BJ (cell line): ENCODE data around the gene MAP3K20. TPM values are rescaled to one million over a fixed set of nuclear protein-coding genes. Genes with fewer than 3 reads are reported as not detected.

Experiments
- CTCF ChIA-PET: fragments of 350-600 bp; formaldehyde crosslinking; extraction: SDS; loops from one replicate; lab custom pipeline; 2021; ENCODE audit warnings: antibody characterized with exemption, inconsistent platforms; lab: Yijun Ruan, JAX
- POLR2A ChIA-PET: fragments of 300-600 bp; sonication (Branson Sonifier 250); formaldehyde crosslinking; extraction: SDS; loops from one replicate; lab custom pipeline; 2021; ENCODE audit warnings: antibody characterized with exemption; lab: Charles Lee
- DNase-seq: peaks from one replicate; pipeline ENCODE4 v3.0.0-alpha.2; 2011; ENCODE audit warnings: low read depth
- H3K27me3 ChIP-seq: 2 replicates; pipeline ENCODE4 v1.6.0; 2011; ENCODE audit warnings: low read length; ENCODE audit not compliant: control insufficient read depth, insufficient read depth
- H3K36me3 ChIP-seq: 2 replicates; pipeline ENCODE4 v1.5.1; 2011; ENCODE audit warnings: low read length; ENCODE audit not compliant: control insufficient read depth, insufficient read depth
- H3K4me3 ChIP-seq: 2 replicates; pipeline ENCODE4 v1.5.1; 2011; ENCODE audit warnings: low read depth, mild to moderate bottlenecking, control low read depth, low read length
- polyA plus RNA-seq: library from polyadenylated mRNA; depleted of rRNA; stranded (reverse); fragments of >200 nt; gene quantifications from 2 replicates; pipeline ENCODE4 v1.2.3, GENCODE V29; 2011
- TF ChIP-seq, protein P1 (sequence below): IDR thresholded peaks from 2 replicates; pipeline ENCODE4 v1.5.1; 2011; ENCODE audit warnings: low read depth, mild to moderate bottlenecking, control low read depth, inconsistent platforms, low read length, moderate library complexity; ENCODE audit not compliant: insufficient read depth

The MAP3K20 gene
- polyA plus RNA-seq, 1 experiment = 45.4 TPM

DNA sequence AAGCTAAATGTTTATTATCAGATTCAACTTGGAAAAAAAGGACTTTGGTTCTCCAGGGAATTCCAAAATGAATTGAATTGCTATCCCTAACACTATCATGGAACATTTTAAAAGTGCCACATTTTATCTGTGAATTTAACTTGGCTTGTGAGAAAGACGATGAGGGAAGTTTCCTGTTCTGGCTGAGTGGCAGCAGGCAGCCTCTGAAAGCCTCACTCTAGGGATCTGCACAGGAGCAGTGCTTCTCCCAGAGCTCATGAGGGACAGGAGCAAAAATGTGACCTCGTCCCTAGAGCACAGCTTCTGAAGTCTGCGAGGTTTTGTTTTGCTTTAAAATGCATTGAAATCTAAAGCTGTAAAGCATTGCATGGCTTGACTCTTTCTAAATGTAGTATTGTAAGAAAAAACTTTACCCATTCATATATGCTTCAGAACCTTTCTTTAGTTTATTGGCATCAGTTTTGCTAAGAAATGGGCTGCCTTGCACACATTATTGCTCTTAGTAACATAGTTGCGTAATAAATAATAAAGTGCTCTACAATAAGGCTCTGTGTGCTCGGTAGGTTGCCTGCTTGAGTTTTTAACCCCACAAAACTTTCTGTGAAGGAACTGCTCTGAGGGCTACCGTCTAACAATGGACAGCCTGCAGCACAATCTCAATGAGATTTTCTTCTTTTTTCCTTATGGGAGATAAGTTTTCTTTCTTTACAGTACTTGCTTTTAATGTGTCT, 142.8 kb downstream of the MAP3K20 start:
- DNase-seq = no peak
- Histone ChIP-seq H3K36me3 (no peaks in the 10 kb centered on the region), H3K27me3 (no peaks in the 10 kb centered on the region), H3K4me3 (no peak overlapping the region)
- TF ChIP-seq, protein P1, sequence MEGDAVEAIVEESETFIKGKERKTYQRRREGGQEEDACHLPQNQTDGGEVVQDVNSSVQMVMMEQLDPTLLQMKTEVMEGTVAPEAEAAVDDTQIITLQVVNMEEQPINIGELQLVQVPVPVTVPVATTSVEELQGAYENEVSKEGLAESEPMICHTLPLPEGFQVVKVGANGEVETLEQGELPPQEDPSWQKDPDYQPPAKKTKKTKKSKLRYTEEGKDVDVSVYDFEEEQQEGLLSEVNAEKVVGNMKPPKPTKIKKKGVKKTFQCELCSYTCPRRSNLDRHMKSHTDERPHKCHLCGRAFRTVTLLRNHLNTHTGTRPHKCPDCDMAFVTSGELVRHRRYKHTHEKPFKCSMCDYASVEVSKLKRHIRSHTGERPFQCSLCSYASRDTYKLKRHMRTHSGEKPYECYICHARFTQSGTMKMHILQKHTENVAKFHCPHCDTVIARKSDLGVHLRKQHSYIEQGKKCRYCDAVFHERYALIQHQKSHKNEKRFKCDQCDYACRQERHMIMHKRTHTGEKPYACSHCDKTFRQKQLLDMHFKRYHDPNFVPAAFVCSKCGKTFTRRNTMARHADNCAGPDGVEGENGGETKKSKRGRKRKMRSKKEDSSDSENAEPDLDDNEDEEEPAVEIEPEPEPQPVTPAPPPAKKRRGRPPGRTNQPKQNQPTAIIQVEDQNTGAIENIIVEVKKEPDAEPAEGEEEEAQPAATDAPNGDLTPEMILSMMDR = no peak
- CTCF ChIA-PET = interaction anchor here (0.9 to 4.3 kb wide), 3 partner anchors 8 to 191 kb away, joined by 3 to 28 read pairs (median 10); no protein-coding TSS in a partner anchor
- POLR2A ChIA-PET = no interaction called here

DNA sequence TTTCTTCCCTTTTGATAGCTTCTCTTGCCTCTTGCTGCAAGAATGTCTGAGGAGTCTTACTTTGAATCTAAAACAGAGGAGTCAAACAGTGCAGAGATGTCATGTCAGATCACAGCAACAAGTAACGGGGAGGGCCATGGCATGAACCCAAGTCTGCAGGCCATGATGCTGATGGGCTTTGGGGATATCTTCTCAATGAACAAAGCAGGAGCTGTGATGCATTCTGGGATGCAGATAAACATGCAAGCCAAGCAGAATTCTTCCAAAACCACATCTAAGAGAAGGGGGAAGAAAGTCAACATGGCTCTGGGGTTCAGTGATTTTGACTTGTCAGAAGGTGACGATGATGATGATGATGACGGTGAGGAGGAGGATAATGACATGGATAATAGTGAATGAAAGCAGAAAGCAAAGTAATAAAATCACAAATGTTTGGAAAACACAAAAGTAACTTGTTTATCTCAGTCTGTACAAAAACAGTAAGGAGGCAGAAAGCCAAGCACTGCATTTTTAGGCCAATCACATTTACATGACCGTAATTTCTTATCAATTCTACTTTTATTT, 145.6 kb downstream of the MAP3K20 start:
- no peak for DNase-seq
- CTCF ChIA-PET = interaction anchor here (1.2 kb wide), 1 partner anchor 11 kb away, joined by 3 read pairs; no protein-coding TSS in a partner anchor
- H3K36me3 ChIP-seq = no peaks in the 10 kb centered on the region
- no peak overlapping the region for H3K4me3 ChIP-seq
- H3K27me3 ChIP-seq = no peaks in the 10 kb centered on the region
- TF ChIP-seq, protein P1 = no peak
- POLR2A ChIA-PET = no interaction called here

DNA sequence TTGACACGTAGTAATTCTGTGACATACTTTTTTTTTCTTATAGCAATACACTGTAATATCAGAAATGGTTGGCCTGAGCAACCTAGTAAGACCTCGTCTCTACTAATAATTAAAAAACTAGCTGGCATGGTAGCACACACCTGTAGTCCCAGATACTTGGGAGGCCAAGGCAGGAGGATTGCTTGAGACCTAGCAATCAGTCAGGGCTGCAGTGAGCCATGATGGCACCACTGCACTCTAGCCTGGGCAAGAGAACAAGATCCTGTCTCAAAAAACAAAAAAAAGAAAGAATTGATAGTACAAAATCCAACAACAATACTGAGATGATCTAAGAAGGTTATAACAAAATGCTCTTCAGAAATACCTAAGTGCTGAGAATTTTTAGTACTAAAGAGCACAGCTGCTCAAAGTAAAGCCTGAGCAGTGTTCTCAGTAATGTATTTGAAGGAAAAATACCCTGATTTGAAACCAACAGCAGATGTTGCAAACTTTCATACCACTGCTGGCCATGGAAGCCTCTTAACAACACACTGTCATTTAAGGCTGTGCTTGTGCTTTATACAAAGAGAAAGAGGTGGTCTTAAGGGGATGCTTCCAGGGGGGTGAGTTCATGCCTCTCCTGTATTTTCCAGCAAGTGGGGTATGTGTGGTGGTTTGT, 146.4 kb downstream of the MAP3K20 start:
- H3K36me3 ChIP-seq = no peaks in the 10 kb centered on the region
- no peak for DNase-seq
- no peak overlapping the region for H3K4me3 ChIP-seq
- no peaks in the 10 kb centered on the region for H3K27me3 ChIP-seq
- ChIA-PET POLR2A (no interaction called here), CTCF (interaction anchor here (0.6 to 1.8 kb wide), 4 partner anchors 11 to 957 kb away, joined by 3 to 6 read pairs (median 4); no protein-coding TSS in a partner anchor)
- TF ChIP-seq, protein P1 = no peak

DNA sequence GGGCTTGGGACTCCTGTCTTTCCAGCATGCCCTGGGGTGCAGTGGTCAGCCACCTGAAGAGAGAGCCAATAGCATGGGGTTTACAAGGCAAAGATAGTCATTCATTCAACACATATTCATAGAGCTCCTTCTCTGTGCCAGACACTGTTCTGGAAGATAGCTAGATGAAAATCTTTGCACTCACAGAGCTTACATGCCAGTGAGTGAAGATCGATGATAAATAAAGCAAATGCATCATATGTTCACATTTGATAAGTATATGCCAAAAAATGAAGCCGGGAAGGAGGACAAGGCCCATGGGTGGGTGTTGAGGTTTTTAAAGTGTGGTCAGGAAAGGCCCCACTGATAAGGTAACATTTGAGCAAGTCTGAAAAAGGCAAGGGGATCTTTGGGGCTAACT, 148.2 kb downstream of the MAP3K20 start:
- DNase-seq = no peak
- TF ChIP-seq, protein P1 = no peak
- ChIA-PET CTCF (interaction anchor here (0.8 to 1.4 kb wide), 3 partner anchors 9 to 197 kb away, joined by 3 to 4 read pairs (median 3); no protein-coding TSS in a partner anchor), POLR2A (no interaction called here)
- Histone ChIP-seq H3K27me3 (no peaks in the 10 kb centered on the region), H3K4me3 (no peak overlapping the region), H3K36me3 (no peaks in the 10 kb centered on the region)
